Colonic mucosa (tissue), 4 donors: ENCODE data around the gene GBA2. TPM values are rescaled to one million over a fixed set of nuclear protein-coding genes. Genes with fewer than 3 reads are reported as not detected.
A peak's percentile ranks its signal among the peaks of the same experiment; 100 is the strongest.

Experiments
- DNase-seq: peaks from one replicate; pipeline ENCODE4 v3.0.0-alpha.2; 2020
- H3K27ac ChIP-seq: fragments of 200-600 bp; one replicate; pipeline ENCODE4 v1.8.0; 2021
- H3K27me3 ChIP-seq: fragments of 200-600 bp; one replicate; pipeline ENCODE4 v1.8.0; 2021
- H3K36me3 ChIP-seq: fragments of 200-600 bp; one replicate; pipeline ENCODE4 v1.8.0; 2021
- H3K4me1 ChIP-seq: fragments of 200-600 bp; one replicate; pipeline ENCODE4 v1.8.0; 2021; ENCODE audit warnings: mild to moderate bottlenecking
- H3K4me3 ChIP-seq: fragments of 200-600 bp; one replicate; pipeline ENCODE4 v1.8.0; 2021
- H3K9ac ChIP-seq, 2 donors: one replicate each; pipeline ENCODE4 v1.7.0; 2013; ENCODE audit warnings: control low read depth in 2 of 2, low read depth in 2 of 2, low read length in 2 of 2
- H3K9me3 ChIP-seq: fragments of 200-600 bp; one replicate; pipeline ENCODE4 v1.8.0; 2021
- CTCF ChIP-seq: fragments of 200-600 bp; IDR thresholded peaks from one replicate; pipeline ENCODE4 v1.8.0; 2022; ENCODE audit warnings: antibody characterized with exemption, mild to moderate bottlenecking
- intact Hi-C: fragments of 100-400 bp; cut with DNase I; formaldehyde crosslinking; loops from one replicate; pipeline ENCODE4 v1.14.1; 2022
- total RNA-seq, 2 donors: library from RNA; stranded (reverse); fragmentation: NEBNext Ultra II Directional in 1 of 2; extraction: Animal tissue kit (Norgen Biotek cat#: 25700) in 1 of 2; gene quantifications; one replicate each; pipeline ENCODE4 v1.2.1, GENCODE V29; 2021
- donor health status: healthy.
- donor health status: DM: no; HTN: no; CAD: no.
- donor health status: DM: no; HTN: no; CAD: no.

The GBA2 gene
- total RNA-seq, 2 donors from 2014 or later, result 127 to 157 TPM

- intact Hi-C loops, result no loop called here
- TF ChIP-seq CTCF, result no peak
- Histone ChIP-seq H3K4me3 (no peak overlapping the region), H3K9me3 (no peaks in the 10 kb centered on the region), H3K27ac (peak overlapping the region; percentile 82), H3K27me3 (no peaks in the 10 kb centered on the region), H3K36me3 (no peaks in the 10 kb centered on the region), H3K9ac (no peak overlapping the region), H3K4me1 (no peaks in the 10 kb centered on the region)
- DNase-seq, result no peak
Measured at GRCh38 chr9:35691757-35692301, 57.2 kb downstream of the GBA2 start.

- Histone ChIP-seq H3K27me3 (no peaks in the 10 kb centered on the region), H3K4me1 (no peaks in the 10 kb centered on the region), H3K4me3 (peak overlapping the region; percentile 55), H3K27ac (peak overlapping the region; percentile 82), H3K9me3 (no peaks in the 10 kb centered on the region), H3K36me3 (no peaks in the 10 kb centered on the region), H3K9ac (peak overlapping the region; percentile 46 to 78)
- TF ChIP-seq CTCF, result no peak
- intact Hi-C loops, result no loop called here
- no peak for DNase-seq
Measured at GRCh38 chr9:35691334-35691650, 57.7 kb downstream of the GBA2 start.

GRCh38 chr9:35690614-35691333, 58.3 kb downstream of the GBA2 start:
- peak; percentile 73 for DNase-seq
- intact Hi-C loops, result no loop called here
- Histone ChIP-seq H3K4me1 (no peaks in the 10 kb centered on the region), H3K9ac (peak overlapping the region; percentile 73 to 78), H3K36me3 (no peaks in the 10 kb centered on the region), H3K9me3 (no peaks in the 10 kb centered on the region), H3K4me3 (peak overlapping the region; percentile 55), H3K27me3 (no peaks in the 10 kb centered on the region), H3K27ac (peak overlapping the region; percentile 82)
- TF ChIP-seq CTCF, result no peak

GRCh38 chr9:35690294-35690613, 58.8 kb downstream of the GBA2 start:
- Histone ChIP-seq H3K27me3 (no peaks in the 10 kb centered on the region), H3K36me3 (no peaks in the 10 kb centered on the region), H3K27ac (peak overlapping the region; percentile 82), H3K9me3 (no peaks in the 10 kb centered on the region), H3K9ac (peak overlapping the region; percentile 57 to 58), H3K4me1 (no peaks in the 10 kb centered on the region), H3K4me3 (peak overlapping the region; percentile 55)
- no peak for TF ChIP-seq CTCF
- no peak for DNase-seq
- intact Hi-C loops, result no loop called here

- Histone ChIP-seq H3K4me1 (no peaks in the 10 kb centered on the region), H3K36me3 (no peaks in the 10 kb centered on the region), H3K27me3 (no peaks in the 10 kb centered on the region), H3K9ac (peak within 1 kb of the TSS; percentile 73 to 78), H3K27ac (peak within 1 kb of the TSS; percentile 82), H3K4me3 (peak within 1 kb of the TSS; percentile 55), H3K9me3 (no peaks in the 10 kb centered on the region)
- peak; percentile 50 for DNase-seq
- no peak for TF ChIP-seq CTCF
- intact Hi-C loops, result no loop called here
Measured at GRCh38 chr9:35689542-35690293, 59.3 kb downstream of the GBA2 start, which contains the start of gene TPM2. Gene TPM2, minus strand, starts transcription at chr9:35689925. Its CDS starts 108 bp downstream, at chr9:35689817.
